ENCODE results near the gene FHOD3. TPM values are rescaled to one million over a fixed set of nuclear protein-coding genes. Genes with fewer than 3 reads are reported as not detected.

The FHOD3 gene
- total RNA-seq, 2 donors from 2014 or later, result 19.8 to 24.9 TPM

- no peaks in the 10 kb centered on the region for H3K27me3 ChIP-seq (replicated peaks; ENCODE audit: insufficient read depth)
- H3K4me3 ChIP-seq, result peak overlapping the region; percentile 97
- ATAC-seq (ENCODE audit: insufficient number of reproducible peaks, low FRiP score, low read depth) (no peak), DNase-seq (ENCODE audit: low spot score) (no peak)
- H3K4me1 ChIP-seq (ENCODE audit: control insufficient read depth in 1 of 2, low read depth in 2 of 2), result peaks cover 0 to 3% of the 10 kb centered on the region in 2 donors
- no peaks in the 10 kb centered on the region for H3K36me3 ChIP-seq
- H3K9me3 ChIP-seq, result no peaks in the 10 kb centered on the region
- H3K27ac ChIP-seq, result no peak overlapping the region
- TF ChIP-seq CTCF (IDR thresholded peaks at IDR 0.05), result no peak
Measured at GRCh38 chr18:36299015-36299414, 1.5 kb downstream of the FHOD3 start.

GRCh38 chr18:36300211-36300610 is 2.7 kb downstream of the FHOD3 start:
- no peak for DNase-seq (ENCODE audit: low spot score)
- no peak for TF ChIP-seq CTCF (IDR thresholded peaks at IDR 0.05)

GRCh38 chr18:36301884-36302283 is 4.4 kb downstream of the FHOD3 start:
- H3K27me3 ChIP-seq (replicated peaks; ENCODE audit: insufficient read depth), result no peaks in the 10 kb centered on the region
- H3K36me3 ChIP-seq, result no peaks in the 10 kb centered on the region
- DNase-seq (ENCODE audit: low spot score), result no peak
- TF ChIP-seq CTCF (IDR thresholded peaks at IDR 0.05), result no peak
- no peak overlapping the region for H3K4me3 ChIP-seq
- no peak overlapping the region for H3K27ac ChIP-seq
- H3K4me1 ChIP-seq (ENCODE audit: control insufficient read depth in 1 of 2, low read depth in 2 of 2), result peaks cover 0 to 3% of the 10 kb centered on the region in 2 donors
- no peaks in the 10 kb centered on the region for H3K9me3 ChIP-seq
- ATAC-seq (ENCODE audit: insufficient number of reproducible peaks, low FRiP score, low read depth), result no peak

More at GRCh38 chr18:36300211-36300610, 2.7 kb downstream of the FHOD3 start:
- no peaks in the 10 kb centered on the region for H3K9me3 ChIP-seq
- no peak for ATAC-seq (ENCODE audit: insufficient number of reproducible peaks, low FRiP score, low read depth)
- H3K4me3 ChIP-seq, result no peak overlapping the region
- H3K27ac ChIP-seq, result no peak overlapping the region
- no peaks in the 10 kb centered on the region for H3K27me3 ChIP-seq (replicated peaks; ENCODE audit: insufficient read depth)
- H3K36me3 ChIP-seq, result no peaks in the 10 kb centered on the region
- peaks cover 0 to 3% of the 10 kb centered on the region in 2 donors for H3K4me1 ChIP-seq (ENCODE audit: control insufficient read depth in 1 of 2, low read depth in 2 of 2)

GRCh38 chr18:36302676-36303075 is 5.2 kb downstream of the FHOD3 start:
- no peak overlapping the region for H3K27ac ChIP-seq
- DNase-seq (ENCODE audit: low spot score) (no peak), ATAC-seq (ENCODE audit: insufficient number of reproducible peaks, low FRiP score, low read depth) (no peak)
- H3K4me1 ChIP-seq (ENCODE audit: control insufficient read depth in 1 of 2, low read depth in 2 of 2), result peaks cover 0 to 3% of the 10 kb centered on the region in 2 donors
- H3K9me3 ChIP-seq, result no peaks in the 10 kb centered on the region
- H3K27me3 ChIP-seq (replicated peaks; ENCODE audit: insufficient read depth), result no peaks in the 10 kb centered on the region
- no peak overlapping the region for H3K4me3 ChIP-seq
- no peaks in the 10 kb centered on the region for H3K36me3 ChIP-seq
- no peak for TF ChIP-seq CTCF (IDR thresholded peaks at IDR 0.05)

- no peak for TF ChIP-seq CTCF (IDR thresholded peaks at IDR 0.05)
- Histone ChIP-seq H3K27ac (no peak overlapping the region), H3K27me3 (replicated peaks; ENCODE audit: insufficient read depth) (no peaks in the 10 kb centered on the region), H3K9me3 (no peaks in the 10 kb centered on the region), H3K4me1 (ENCODE audit: control insufficient read depth in 1 of 2, low read depth in 2 of 2) (peaks cover 0 to 3% of the 10 kb centered on the region in 2 donors), H3K4me3 (no peak overlapping the region), H3K36me3 (no peaks in the 10 kb centered on the region)
- no peak for ATAC-seq (ENCODE audit: insufficient number of reproducible peaks, low FRiP score, low read depth)
- no peak for DNase-seq (ENCODE audit: low spot score)
Measured at GRCh38 chr18:36303211-36303844, 5.8 kb downstream of the FHOD3 start.
